HG03521 (cell line): ENCODE measurements around the gene CTDSPL.
"Not testable (repeated sequence)": the region's sequence is repeated elsewhere in the genome, so short reads cannot be mapped to it uniquely, and the experiment has no call there.

ENCODE experiments used
- ATAC-seq: cut with Tn5 transposase; IDR thresholded peaks from one replicate; pipeline ENCODE4 v1.9.1; 2021; ENCODE audit warnings: mild to moderate bottlenecking, moderate library complexity; ENCODE audit not compliant: unreplicated experiment

Gene CTDSPL

DNA sequence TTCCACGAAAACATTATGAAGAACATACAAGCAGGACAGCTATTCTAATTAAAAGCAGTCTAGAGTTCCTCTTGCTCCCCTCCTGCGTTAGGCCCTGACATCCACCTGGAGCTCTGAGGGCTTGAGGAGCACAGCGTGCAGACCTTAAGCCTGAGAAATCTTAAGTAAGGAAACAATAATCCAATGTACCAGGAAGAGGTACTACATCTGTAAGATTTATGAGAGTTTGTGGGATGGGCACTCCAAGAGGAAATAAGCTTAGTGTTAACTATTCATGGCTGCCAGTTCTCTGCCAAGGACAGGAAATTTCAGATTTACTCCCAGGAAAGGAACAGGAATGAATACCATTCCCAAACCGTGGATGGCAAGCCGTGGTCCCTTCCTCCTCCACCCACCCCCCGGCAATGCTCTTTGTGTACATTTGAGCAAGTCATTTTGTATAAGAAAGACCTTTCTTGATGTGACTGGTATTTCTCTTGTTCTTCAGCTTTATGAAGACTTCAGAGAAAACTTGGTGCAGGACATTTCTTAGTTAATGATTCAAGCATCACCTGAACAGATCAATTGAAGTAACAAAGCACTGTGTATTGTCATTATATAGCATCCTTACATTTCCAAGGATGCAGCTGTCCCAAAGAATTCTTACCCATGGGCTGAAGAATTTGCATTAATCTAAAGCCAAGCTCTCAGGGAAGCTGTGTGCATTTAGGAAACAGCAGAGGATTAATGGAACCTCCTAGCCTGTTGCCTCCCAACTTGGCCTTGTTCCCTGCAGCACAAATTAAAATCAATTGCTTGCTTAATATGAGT lies 100.1 kb downstream of the CTDSPL start:
- no peak for ATAC-seq

DNA sequence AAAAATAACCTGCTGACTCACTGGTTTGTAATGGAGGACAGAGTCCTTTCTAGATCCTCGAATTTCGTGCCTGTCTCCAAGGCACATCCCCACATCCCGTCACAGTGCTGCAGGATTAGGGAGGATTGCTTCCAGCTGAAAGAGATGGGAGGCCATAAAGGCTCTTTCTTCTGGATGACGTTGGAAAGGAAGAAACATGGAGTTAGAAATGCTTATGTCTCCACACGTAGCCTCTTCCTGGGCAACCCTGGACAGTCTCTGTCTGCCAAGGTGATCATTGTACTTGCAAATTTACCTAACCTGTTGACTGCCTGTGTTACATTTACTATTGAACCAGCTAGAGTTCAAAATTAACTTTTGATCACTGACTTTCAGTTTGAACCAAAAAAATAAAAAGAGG lies 101.3 kb downstream of the CTDSPL start:
- no peak for ATAC-seq

DNA sequence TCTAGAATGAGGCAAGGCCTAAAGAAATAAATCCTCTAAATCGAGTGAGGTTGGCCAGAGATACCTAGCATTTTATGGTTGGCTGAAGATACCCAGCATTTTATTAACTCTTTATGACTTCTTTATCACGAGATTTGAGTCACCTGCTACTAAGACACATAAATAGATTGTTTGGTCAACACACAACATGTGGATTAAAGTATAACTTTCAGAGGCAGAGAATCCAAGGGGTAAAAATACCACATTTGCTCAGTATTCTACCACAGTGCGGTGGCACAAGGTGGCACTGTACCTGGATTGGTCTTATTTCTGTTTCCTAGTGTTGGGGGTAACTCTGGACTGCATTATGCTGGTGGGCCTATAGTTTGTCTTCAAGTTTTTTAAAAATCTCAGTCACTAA lies 102.0 kb downstream of the CTDSPL start:
- no peak for ATAC-seq

DNA sequence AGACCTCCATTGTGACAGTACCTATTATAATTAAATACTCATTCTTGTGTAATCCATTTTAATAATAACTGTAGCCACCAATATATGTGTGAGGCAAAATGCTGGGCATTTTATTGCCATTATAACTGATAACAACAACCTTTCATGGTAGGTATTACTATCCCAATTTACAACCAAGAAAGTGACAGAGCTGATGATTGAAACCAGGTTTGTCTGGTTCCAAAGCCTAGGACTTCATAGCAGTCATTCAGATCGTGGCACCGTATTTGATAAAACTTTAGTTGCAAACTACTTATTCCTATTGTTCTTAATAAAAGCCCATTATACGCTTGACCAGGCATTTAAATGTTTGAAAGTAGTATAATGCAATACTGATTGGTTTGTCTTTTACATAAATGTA lies 102.5 kb downstream of the CTDSPL start:
- ATAC-seq, result no peak

DNA sequence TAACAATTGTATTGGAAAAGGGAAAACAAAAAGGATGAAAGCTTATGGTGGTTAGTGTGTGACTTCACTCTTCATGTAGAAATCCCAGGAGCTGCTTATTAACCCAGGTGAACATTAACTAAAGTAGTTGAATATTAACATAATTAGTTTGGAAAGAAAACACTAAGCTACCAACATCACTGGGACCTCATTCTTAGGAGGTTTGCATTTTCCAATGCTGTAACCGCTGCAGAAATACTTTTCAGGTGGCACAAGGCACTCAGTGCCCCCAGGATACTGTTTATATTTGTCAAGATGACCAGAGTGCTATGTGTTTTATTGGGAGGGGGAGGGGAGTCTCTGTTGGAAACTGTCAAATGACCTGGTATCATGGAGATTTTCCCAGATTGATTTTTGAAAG lies 103.0 kb downstream of the CTDSPL start:
- no peak for ATAC-seq

DNA sequence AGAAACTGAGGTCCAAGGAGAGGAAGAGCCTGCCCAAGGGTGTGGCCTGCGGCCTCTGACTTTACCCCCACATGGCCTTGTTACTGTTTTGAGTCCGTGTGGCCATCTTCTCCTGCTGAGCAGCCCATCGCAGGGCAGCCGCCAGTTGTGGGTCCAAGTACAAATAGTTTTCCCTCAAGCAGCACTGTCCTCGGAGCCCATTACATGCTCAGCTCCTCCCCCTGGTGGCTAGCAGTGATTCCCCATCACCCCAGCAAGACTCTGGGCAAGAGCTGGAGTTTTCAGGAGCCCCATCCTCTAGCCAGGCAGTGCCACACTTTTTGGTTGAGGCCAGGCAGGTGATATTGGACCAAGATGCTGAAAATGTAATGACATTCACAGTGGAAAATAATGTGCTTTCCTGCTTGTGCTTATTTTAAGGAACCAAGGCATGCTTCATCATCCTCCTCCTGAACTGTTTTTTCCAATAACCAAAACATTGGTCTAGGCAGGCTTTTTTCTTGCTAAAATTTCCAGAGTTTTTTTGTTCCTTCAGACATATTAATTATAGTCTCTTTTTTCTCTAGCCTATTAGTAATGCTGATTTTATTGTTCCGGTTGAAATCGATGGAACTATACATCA lies 105.7 kb downstream of the CTDSPL start:
- peak; percentile 54 for ATAC-seq

DNA sequence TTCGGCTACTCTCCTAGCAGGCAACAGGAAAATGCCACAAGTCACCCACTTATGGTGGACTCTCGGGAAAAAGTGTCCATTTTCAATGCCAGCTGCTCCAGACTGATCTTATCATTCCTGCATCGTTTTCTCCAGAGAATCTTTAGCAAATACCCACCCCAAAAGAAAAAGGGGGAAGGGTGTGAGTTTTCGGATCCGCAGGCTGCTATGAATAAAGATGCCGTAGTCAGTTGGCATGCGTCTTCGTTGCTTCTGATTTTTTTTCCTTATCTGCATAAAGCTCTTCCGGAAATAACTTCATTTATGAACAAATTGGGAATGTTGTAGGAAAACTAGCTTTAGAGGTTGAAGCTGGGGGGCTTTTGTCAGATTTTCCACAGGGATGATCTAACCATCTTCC lies 106.5 kb downstream of the CTDSPL start:
- ATAC-seq, result no peak

DNA sequence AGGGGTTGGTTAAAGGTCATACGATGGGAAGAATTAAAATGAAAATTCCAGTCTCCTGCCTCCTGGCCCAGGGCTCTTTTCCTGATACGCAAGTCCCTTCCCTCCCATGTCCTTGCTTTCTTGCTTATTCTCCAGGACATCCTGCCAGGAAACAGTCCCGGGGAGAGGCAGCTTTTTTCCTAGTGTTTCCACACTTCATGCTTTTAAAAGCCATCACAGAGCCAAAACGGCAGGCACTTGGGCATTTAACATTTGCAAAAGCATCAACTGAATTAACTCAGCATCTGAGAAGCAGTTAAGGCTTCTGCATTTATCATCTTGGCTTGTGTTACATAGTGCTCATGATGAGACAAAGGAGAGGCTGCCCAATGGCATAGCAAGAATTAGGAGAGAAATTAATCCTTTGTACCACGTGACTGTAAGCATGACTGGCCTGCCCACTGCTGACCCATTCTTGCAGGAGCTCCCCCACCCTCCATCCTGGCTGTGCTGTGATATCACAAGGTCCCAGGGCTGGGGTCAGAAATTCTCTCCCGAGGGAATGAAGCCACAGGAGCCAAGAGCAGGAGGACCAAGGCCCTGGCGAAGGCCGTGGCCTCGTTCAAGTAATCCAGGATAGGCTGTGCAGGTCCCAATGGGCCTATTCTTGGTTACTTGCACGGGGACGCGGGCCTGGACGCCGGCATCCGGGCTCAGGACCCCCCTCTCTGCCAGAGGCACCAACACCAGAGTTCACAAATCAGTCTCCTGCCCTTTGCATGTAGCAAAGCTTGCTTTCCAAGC lies 107.3 kb downstream of the CTDSPL start:
- no peak for ATAC-seq

DNA sequence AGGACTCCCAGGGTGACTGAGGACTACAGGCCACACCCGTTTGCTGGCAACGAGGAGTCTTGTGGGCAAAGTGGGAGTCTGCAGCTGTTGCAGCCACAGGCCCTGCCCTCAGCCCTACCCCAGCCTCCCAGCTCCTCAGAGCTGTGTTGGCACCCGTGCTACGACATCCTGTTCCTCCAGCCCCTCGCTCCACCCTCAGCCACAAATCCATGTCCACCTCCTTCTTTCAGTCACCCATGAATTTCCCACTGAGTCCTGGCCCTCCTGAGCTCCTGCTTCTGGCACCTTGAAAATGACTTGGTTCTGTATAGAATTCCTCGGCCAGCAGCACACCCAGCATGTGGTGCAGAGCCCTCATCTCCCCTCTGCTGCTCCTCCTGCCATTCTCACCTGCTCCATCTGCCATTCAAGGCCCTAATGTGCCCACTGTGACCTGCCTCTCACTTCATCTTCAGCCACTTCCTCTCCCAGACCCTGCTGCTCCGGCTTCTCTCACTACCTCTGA lies 108.0 kb downstream of the CTDSPL start:
- ATAC-seq, result no peak

DNA sequence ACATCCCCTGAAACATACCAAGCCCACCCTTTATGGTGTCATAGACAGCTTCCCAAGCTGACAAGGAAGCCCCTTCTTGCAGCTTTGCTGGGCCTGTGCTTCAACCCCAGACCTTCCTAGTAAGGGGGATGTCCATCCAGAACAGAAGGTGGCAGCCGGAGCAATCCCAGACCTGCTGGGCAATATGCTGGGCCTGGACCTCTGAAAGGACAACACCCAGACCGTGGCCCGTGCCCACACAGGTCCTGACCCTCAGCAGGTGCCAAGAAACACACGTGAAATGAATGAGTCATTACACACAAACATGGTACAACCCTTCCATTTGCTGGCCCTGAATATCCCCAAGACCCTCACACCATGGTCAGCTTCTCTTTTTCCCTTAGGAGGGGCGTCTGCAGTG lies 109.1 kb downstream of the CTDSPL start:
- no peak for ATAC-seq

DNA sequence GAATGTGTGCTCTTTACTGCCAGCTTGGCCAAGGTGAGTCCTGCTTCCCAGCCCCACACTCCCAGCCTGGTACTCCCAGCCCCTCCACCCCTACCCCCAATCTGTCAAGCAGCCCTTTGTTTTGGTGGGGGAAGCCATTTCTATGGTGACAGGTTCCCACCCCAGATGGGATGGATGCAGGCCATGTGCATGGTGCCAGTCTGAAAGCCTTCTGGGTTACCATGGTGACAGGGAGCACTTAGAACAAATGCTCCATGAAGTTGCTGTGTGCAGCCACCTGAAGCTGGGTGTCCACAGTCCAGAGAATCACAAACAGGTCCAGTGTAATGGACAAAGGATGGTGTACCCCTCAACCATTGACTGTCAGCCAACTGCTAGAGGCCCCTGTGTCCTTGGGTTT lies 109.8 kb downstream of the CTDSPL start:
- no peak for ATAC-seq

DNA sequence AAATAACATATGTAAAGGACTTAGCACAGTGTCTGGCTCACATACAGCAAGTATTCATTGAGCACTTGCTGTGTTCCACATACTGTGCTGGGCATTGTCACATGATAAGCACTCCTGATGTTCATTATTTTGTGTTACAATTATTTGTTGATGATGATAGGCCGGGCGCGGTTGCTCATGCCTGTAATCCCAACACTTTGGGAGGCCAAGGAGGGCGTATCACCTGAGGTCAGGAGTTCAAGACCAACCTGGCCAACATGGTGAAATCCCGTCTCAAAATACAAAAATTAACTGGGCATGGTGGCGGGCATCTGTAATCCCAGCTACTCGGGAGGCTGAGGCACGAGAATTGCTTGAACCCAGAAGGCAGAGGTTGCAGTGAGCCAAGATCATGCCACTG lies 110.4 kb downstream of the CTDSPL start:
- ATAC-seq, result not testable (repeated sequence)

DNA sequence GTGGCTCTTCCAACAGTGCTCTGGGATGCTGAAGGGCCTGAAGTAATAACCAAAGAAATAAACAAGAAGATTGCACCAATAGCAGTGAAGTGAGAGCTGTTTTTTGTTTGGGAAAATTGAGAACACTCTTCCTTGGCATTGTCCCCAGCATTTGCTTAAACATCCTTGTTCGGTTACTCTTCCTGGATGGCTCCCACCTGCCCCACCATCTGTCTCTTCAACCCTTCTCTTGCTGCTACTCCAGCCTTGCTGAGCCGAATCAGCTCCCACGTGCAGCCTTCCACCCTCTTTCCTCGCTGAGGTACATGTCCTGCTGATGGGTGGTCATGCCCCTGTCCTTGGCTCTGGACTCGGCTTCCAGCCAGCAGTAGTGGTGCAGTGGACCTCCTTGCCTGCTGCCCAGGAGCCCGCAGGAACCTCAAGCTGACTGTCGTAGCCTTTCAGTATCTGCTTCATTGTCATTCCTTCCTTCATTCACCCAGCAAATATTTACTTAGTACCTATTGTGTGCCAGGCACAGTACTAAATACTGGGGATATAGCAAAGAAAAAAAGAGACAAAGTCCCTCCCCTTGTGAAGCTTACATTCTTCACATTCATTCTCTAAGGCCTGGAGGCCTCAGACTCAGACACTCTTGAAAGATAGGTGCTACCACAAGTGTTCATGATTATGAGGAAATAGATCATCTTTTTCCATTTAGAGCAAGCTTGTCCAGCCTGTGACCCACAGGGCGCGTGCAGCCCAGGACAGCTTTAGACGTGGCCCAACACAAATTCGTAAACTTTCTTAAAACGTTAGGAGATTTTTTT lies 111.8 kb downstream of the CTDSPL start:
- ATAC-seq, result no peak

DNA sequence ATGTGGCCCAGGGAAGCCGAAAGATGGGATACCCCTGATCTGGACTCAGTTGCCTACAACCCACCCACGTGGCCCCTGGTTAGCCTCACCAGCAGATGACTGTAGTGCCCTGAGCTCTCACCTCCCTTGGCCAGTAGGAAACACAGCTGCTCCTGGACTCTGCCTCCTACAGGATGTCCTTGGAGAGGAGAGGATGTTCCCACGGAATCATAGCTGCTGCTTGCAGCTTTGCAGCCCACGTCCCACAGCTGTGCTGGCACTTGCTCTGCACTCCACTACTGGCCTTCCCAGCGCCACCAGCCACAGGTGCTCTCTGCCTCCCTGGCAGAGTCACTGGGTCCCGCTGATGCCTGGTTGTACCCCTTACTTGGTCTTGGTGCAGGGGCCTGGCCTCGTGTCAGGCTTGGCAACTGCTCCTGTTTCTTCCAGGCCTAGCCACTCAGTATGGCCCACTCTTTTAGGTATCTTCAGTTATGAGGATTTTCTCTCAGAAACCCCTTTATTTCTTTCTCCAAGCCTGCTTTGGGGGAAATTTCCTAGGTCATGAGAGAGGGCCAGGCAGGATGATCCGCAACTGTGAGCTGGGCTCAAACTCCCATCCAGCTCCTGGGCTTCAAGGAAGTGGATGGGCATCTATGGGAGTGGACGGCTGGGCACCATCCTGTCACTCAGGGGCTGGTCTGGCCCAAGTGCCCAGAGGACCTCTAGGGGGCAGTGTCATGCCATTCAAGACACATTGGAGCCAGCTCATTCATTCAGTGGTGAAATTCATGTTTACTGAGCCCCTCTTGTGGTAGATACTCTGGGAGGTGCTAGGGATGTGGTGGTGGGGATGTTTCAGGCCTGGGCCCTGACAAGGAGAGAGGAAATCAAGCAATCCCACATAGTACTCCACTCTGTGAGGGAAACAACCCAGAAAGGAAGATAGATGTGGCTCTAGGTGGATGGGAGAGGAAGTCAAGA lies 112.7 kb downstream of the CTDSPL start:
- ATAC-seq, result peak; percentile 63

DNA sequence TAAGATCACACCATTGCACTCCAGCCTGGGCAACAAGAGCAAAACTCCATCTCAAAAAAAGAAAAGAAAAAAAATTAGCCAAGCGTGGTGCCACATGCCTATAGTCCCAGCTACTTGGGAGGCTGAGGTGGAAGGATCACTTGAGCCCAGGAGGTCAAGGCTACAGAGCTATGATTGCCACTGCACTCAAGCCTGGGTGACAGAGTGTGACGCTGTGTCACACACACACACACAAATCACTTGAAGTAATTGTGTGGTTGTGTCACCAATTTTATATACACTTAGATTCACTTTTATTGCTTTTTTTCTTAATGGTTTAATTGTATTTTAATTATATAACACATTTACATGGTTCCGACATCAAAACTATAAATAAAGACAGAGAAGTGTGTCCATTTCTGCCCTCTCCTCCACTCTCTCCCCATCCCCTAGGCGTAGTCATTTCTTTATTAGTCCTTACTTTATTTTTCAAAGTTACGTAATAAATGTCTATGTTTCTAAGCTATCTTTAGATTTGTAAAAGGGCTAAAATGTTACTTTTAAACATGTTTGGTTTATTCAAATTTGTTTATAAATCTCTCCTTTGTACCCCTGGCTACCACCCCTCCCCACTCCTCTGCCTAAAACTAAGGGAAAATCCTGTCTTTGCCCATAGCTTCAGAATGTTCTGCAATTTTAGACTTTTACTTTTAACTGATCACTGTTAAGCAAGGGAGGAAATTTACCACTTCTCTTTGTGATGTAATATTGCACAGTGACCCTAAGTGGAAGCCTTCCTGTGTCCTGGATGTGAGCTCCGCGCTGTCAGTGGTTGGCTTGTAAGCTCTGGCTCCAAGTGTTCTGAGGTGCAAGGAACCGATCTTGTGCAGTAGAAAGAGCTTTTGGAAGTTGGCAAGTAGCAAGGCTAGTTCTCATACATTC lies 118.1 kb downstream of the CTDSPL start:
- no peak for ATAC-seq

DNA sequence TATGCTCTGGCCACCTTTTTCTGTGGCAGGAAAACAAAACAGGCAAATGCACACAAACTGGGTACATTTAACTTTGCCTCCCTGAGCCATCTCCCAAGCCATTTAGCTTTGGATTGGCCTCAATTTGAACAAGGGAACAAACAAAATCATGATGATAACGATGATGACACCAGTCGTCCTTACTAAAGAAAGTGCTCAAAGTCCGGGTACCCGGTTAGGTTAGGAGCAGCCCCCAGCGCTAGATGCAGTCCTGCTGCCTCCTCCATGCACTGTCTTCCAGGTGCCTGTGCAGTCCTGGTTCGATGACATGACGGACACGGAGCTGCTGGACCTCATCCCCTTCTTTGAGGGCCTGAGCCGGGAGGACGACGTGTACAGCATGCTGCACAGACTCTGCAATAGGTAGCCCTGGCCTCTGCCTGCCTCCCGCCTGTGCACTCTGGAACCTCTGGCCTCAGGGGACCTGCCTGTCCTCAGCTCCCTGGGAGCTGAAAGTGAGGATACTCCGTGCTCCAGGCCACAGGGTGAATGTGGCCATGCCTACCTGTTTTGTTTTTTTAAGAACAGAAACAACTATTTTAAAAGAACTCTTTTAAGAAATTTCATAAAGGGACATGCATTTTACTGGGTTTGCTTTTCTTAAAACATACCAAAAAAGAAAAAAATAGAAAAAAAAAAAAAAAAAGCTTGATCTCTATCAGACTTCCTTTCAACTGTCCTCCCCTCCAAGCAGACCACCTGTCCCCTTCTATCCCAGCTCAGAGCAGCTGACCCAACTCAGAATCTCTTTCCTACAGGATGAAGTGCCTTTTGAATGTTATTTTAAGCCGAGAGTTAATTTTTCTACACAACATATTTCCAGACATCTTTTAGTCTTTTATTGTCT lies 119.0 kb downstream of the CTDSPL start:
- no peak for ATAC-seq

DNA sequence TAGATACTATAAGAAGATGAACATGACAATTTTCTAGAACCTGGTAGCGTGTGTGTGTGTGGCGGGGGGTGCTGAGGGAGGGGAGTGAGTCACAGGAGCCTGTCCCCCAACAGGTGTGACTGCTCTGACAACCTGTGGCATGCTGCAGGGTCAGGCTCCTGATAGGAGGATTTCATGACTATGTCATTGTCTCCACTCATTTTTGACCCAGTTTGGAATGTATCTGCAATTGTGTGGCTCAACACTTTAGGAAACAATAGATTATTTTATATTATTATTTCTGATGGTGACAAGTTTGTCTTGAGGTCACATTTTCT lies 119.6 kb downstream of the CTDSPL start:
- no peak for ATAC-seq

DNA sequence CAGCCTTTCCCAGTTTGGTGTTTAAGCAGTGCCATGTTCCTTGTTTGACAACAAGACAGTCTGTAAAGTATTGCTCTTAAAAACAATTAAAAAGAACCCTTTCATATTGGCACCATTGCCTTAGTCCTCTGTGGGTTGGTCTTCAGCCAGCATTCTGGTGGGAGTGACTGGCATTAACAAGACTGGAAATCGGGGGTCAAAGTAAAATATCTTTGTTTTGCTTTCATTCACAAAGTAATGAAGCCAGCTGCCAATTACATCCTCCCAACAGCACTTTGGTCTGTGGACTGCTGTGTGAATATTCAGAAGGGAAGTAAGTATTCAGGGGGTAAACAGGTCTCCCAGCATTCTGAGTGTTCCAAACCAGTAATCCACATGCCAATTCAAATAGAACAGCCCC lies 120.7 kb downstream of the CTDSPL start:
- ATAC-seq, result no peak
